Colonic mucosa (tissue), 4 donors: ENCODE results near the gene G0S2. TPM values are rescaled to one million over a fixed set of nuclear protein-coding genes. Genes with fewer than 3 reads are reported as not detected.

Experiments
- DNase-seq: peaks from one replicate; pipeline ENCODE4 v3.0.0-alpha.2; 2020
- H3K27ac ChIP-seq: fragments of 200-600 bp; one replicate; pipeline ENCODE4 v1.8.0; 2021
- H3K27me3 ChIP-seq: fragments of 200-600 bp; one replicate; pipeline ENCODE4 v1.8.0; 2021
- H3K36me3 ChIP-seq: fragments of 200-600 bp; one replicate; pipeline ENCODE4 v1.8.0; 2021
- H3K4me1 ChIP-seq: fragments of 200-600 bp; one replicate; pipeline ENCODE4 v1.8.0; 2021; ENCODE audit warnings: mild to moderate bottlenecking
- H3K4me3 ChIP-seq: fragments of 200-600 bp; one replicate; pipeline ENCODE4 v1.8.0; 2021
- H3K9ac ChIP-seq, 2 donors: one replicate each; pipeline ENCODE4 v1.7.0; 2013; ENCODE audit warnings: control low read depth in 2 of 2, low read depth in 2 of 2, low read length in 2 of 2
- H3K9me3 ChIP-seq: fragments of 200-600 bp; one replicate; pipeline ENCODE4 v1.8.0; 2021
- intact Hi-C: fragments of 100-400 bp; cut with DNase I; formaldehyde crosslinking; loops from one replicate; pipeline ENCODE4 v1.14.1; 2022
- total RNA-seq, 2 donors: library from RNA; stranded (reverse); fragmentation: NEBNext Ultra II Directional in 1 of 2; extraction: Animal tissue kit (Norgen Biotek cat#: 25700) in 1 of 2; gene quantifications; one replicate each; pipeline ENCODE4 v1.2.1, GENCODE V29; 2021
- TF ChIP-seq, protein P1 (sequence below): fragments of 200-600 bp; IDR thresholded peaks from one replicate; pipeline ENCODE4 v1.8.0; 2022; ENCODE audit warnings: antibody characterized with exemption, mild to moderate bottlenecking
- donor health status: healthy.
- donor health status: DM: no; HTN: no; CAD: no.
- donor health status: DM: no; HTN: no; CAD: no.

Gene G0S2
- total RNA-seq, 2 donors from 2014 or later = 24.3 to 24.7 TPM

DNA sequence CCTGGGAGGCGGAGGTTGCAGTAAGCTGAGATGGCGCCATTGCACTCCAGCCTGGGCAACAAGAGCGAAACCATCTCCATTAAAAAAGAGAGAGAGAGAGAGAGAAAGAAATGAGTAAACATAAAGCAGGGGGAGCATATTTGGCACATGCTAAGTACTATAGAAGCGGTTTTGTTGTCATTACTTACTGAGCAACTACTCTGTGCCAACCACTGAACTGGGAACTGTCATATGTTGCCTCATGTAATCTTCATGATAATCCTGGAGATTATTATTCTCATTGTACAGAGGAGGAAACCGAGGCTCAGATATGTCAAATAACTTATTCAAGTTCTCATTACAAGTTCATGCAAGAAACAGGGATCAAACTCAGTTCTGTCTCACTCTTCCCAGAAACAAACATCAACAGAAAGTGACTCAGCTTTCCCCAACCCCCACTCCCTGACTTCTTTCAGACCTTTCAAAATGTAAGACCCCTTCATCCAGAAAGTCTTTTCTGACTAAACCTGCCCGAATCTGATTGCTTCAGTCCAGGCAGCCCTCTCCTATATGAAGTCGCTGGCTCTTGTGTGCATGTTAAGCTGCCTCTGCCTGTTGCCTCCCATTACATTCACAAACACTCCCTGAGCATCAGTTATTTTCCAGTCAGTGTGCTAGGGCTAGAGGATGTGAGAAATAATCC is 46.5 kb upstream of the G0S2 start:
- Histone ChIP-seq H3K4me1 (no peaks in the 10 kb centered on the region), H3K36me3 (peaks cover 6% of the 10 kb centered on the region), H3K9me3 (no peaks in the 10 kb centered on the region), H3K9ac (no peak overlapping the region), H3K27ac (no peak overlapping the region), H3K27me3 (no peaks in the 10 kb centered on the region), H3K4me3 (no peak overlapping the region)
- no peak for DNase-seq
- TF ChIP-seq, protein P1, sequence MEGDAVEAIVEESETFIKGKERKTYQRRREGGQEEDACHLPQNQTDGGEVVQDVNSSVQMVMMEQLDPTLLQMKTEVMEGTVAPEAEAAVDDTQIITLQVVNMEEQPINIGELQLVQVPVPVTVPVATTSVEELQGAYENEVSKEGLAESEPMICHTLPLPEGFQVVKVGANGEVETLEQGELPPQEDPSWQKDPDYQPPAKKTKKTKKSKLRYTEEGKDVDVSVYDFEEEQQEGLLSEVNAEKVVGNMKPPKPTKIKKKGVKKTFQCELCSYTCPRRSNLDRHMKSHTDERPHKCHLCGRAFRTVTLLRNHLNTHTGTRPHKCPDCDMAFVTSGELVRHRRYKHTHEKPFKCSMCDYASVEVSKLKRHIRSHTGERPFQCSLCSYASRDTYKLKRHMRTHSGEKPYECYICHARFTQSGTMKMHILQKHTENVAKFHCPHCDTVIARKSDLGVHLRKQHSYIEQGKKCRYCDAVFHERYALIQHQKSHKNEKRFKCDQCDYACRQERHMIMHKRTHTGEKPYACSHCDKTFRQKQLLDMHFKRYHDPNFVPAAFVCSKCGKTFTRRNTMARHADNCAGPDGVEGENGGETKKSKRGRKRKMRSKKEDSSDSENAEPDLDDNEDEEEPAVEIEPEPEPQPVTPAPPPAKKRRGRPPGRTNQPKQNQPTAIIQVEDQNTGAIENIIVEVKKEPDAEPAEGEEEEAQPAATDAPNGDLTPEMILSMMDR = no peak
- intact Hi-C loops = loop anchor here (5.0 kb wide), 1 partner anchor 51 kb away; no protein-coding TSS in a partner anchor

DNA sequence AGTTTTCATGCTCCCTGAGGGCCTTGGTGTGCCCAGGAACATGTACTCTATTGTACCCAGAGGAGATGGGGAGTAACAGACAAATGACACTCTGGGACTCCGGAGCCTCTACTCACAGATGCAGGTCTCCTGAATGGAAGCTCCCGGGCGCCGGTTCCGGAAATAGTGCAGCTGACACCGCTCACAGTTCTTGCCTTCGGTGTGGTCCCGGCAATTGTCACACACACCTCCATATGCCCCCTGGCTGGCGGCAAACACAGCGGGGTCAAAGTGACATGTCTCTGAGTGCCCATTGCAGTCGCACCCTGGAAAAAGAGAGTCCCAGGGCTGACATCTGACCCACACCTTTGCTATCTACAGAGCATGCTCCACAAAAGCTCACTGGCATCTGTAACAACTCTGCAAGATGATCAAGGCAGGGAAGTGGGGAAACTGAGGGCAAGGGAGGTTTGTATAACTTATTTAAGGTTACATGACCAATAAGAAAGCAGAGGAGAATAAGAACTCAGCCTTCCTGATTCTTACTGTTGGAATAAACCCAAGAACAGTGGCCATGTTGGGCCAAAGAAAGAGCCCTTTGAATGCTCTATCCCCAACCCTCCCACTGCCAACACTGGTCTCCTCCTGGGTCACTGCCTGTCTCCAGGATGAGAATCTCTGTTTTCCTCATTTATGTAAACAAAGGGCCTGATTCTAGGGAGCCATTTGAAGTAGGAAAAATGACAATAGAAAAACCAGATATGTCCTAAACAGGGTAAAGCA is 45.4 kb upstream of the G0S2 start:
- Histone ChIP-seq H3K27ac (no peak overlapping the region), H3K27me3 (no peaks in the 10 kb centered on the region), H3K9ac (no peak overlapping the region), H3K4me3 (no peak overlapping the region), H3K9me3 (no peaks in the 10 kb centered on the region), H3K4me1 (no peaks in the 10 kb centered on the region), H3K36me3 (peaks cover 6% of the 10 kb centered on the region)
- TF ChIP-seq, protein P1 = no peak
- intact Hi-C loops = loop anchor here (5.0 kb wide), 1 partner anchor 53 kb away; no protein-coding TSS in a partner anchor
- DNase-seq = no peak

DNA sequence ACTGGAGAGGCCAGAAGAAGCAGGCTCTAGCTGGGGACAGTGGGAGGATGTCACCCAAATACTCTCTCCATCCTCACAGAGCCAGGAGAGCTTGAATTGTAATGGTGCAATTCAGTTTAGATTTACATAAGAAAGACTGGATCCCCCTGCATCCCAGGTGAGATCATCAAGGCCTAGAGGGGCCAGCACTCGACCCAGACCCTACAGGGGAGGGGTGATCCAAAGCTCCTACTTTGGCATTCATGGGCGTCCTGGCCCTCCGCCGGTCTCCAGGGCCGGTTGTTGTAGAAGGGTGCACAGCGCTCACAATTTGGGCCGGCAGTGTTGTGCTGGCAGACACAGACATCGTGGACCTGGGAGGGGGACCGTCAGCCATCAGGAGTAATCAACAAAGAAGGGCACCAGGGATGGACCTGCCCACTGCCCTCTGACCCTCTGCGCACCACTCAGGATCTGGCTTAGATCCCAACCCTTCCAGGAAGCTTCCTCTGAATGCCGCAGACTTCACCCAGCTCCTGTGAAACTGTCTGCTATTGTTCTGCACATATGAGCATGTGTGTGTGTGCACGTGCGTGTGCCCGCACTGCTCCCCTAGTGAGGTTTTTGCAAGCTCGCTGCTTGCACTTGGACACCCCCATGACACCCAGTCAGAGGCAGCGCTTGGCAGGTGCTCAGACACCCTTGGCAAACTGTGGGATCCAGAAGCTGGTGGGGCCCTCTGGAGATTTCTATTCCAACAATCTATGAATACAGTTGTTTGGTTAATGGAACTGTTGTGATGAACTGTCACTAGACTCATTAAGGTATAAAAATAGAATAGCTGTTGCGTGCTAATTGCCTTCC is 44.6 kb upstream of the G0S2 start:
- no peaks in the 10 kb centered on the region for H3K4me1 ChIP-seq
- no peaks in the 10 kb centered on the region for H3K9me3 ChIP-seq
- H3K4me3 ChIP-seq = no peak overlapping the region
- TF ChIP-seq, protein P1 = no peak
- H3K36me3 ChIP-seq = peaks cover 6% of the 10 kb centered on the region
- no peaks in the 10 kb centered on the region for H3K27me3 ChIP-seq
- no peak for DNase-seq
- intact Hi-C loops = no loop called here
- H3K9ac ChIP-seq = no peak overlapping the region
- no peak overlapping the region for H3K27ac ChIP-seq

DNA sequence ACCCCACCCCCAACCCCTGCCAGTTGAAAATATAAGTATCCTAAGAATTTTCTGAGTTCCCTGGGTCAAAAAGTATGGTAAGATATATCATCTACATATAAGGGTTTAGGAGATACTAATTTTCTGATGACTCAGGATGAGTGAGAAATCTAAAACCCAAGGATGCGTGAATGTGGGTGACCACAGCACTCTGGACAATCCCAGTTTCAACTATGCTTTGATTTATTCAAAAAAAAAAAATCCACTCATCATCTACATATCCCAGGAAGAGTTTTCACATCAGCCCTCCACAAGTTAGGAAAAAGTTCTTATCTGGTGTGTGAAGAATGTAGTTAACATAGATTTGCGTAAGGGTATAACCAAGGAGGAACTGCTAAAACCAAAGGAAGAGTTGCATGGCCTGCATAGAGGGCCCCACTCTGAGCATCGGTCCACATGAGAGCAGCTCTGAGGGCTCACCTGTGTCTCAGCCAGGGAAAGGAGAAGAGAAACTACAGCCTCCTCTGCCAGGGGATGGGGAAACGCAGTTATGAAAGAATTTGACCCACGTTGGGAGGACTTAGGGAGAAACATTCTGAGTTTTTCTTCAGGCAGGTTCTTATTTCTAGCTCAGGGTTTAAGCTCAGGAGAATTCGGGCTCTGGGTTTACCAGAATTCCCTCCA is 41.7 kb upstream of the G0S2 start:
- Histone ChIP-seq H3K27me3 (no peaks in the 10 kb centered on the region), H3K36me3 (no peaks in the 10 kb centered on the region), H3K9me3 (no peaks in the 10 kb centered on the region), H3K4me3 (no peak overlapping the region), H3K4me1 (no peaks in the 10 kb centered on the region), H3K27ac (no peak overlapping the region), H3K9ac (no peak overlapping the region)
- intact Hi-C loops = no loop called here
- TF ChIP-seq, protein P1 = no peak
- no peak for DNase-seq
